NCI-H2196 treated with DMSO at 0.1 percent for 48 hours (cell line): ENCODE measurements around the gene WDR6.

Experiments
- DNase-seq: peaks from one replicate; lab custom pipeline; 2025; ENCODE audit not compliant: unreplicated experiment; lab: John Stamatoyannopoulos, UW

WDR6 gene, protein sequence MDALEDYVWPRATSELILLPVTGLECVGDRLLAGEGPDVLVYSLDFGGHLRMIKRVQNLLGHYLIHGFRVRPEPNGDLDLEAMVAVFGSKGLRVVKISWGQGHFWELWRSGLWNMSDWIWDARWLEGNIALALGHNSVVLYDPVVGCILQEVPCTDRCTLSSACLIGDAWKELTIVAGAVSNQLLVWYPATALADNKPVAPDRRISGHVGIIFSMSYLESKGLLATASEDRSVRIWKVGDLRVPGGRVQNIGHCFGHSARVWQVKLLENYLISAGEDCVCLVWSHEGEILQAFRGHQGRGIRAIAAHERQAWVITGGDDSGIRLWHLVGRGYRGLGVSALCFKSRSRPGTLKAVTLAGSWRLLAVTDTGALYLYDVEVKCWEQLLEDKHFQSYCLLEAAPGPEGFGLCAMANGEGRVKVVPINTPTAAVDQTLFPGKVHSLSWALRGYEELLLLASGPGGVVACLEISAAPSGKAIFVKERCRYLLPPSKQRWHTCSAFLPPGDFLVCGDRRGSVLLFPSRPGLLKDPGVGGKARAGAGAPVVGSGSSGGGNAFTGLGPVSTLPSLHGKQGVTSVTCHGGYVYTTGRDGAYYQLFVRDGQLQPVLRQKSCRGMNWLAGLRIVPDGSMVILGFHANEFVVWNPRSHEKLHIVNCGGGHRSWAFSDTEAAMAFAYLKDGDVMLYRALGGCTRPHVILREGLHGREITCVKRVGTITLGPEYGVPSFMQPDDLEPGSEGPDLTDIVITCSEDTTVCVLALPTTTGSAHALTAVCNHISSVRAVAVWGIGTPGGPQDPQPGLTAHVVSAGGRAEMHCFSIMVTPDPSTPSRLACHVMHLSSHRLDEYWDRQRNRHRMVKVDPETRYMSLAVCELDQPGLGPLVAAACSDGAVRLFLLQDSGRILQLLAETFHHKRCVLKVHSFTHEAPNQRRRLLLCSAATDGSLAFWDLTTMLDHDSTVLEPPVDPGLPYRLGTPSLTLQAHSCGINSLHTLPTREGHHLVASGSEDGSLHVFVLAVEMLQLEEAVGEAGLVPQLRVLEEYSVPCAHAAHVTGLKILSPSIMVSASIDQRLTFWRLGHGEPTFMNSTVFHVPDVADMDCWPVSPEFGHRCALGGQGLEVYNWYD

DNA sequence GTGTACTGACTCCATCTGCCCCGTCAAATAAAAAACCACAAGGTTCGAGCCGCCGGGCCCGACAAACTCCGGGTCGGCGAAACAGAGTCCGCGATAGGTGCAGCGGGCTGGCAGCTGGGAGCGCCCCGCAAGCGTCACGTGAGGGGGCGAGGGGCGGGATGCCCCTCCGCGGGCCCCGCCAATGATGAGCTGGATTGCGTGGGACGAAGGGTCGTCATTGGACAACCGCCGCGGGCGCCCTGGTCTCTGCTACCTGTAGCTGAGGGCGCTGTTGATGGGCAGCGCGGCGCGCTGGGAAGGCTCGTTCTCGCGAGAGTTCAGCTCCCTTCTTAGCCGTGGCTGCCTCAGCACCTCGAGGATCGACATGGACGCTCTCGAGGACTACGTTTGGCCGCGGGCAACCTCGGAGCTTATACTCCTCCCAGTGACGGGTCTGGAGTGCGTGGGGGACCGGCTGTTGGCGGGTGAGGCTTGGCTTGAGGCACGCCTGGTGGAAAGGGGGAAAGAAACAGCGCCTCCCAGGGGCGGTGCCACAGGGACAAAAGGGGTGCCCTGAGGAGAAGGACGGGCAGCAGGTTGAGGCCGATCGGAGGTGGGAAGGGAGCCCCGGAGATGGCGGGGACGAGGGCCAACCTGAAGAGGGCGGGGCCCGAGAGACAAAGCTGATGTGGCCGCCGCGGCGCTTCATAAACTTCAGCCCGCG is at the start of gene WDR6:
TSS of gene WDR6 (plus strand) at position 324 of the 703 bp plus-strand sequence. CDS start at position 365, 41 bp downstream.
- peak; percentile 75 for DNase-seq

DNA sequence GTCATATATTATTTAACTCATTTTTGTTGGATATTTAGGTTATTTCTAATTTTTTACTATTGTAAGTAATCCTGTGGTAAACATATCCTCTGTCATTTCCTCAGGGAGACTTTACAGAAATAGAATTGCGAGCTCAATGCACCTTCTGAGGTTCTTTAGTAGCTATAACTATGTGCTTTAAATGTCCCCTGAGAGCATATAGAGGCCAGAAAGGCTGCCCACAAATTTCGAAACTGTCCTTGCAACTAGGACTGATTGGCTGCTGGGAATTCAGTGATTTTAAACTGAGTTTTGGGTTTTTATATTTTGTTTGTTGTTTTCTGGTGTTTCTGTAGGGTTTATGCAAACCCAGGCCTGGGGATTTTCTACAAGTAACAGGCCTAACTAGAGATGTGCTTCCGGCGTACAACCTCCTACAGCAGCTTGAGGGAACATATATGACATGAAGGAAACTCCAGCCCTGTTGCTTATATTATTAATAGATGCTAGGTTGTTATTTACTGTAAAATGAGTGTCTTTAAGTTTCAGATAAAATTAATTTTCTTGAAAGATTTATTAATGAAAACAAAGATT is 46.3 kb upstream of the WDR6 start:
- no peak for DNase-seq

DNA sequence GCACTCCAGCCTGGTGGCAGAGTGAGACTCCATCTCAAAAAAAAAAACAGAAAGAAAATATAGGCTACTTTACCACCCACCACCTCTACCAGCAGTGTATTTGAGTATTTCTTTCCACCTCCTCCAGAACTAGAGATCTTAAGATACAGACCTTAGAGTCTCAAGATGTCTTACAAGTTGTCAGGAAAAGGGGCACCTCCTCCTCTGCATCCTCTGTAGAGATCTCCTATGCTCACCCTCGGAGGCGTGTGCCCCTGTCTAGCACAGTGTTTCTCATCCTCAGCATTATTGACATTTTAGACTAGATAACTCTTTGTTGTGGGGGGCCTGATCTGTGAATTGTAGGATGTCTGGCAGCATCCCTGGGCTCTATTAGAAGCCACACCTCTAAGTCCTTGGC is 44.9 kb upstream of the WDR6 start:
- DNase-seq = no peak

DNA sequence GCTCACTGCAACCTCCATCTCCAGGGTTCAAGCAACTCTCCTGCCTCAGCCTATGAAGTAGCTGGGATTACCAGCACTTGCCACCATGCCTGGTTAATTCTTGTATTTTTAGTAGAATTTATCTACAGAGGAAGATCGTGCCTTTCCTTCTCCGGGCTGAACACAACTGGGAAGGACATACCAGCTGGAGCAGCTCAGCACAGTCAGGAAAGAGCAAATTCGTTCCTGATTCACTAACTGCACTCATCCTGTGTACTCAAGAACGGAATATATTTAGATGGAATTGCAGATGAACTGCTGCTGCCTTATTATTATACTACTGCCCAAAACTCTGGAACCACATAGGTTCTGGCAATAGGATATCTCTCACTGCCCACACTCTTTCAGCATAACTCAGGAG is 44.3 kb upstream of the WDR6 start:
- DNase-seq = no peak

DNA sequence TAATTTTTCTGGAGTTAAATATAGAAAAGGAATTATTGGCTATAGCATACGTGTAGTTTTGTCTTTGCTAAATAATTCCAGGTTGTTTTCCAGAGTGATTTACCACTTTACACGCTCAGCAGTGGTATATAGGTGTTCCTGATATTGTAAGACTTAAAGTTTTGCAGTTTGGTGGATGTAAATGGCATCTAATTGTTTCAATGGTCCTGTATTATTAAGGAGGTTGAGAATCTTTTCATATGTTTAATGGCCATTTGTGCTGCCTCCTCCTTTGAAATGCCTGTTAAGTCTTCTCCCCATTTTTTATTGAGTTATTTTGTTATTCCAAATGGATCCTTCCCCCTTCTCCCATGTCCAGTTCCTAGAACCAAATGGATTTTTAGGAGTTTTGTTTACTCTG is 43.6 kb upstream of the WDR6 start:
- DNase-seq = no peak

DNA sequence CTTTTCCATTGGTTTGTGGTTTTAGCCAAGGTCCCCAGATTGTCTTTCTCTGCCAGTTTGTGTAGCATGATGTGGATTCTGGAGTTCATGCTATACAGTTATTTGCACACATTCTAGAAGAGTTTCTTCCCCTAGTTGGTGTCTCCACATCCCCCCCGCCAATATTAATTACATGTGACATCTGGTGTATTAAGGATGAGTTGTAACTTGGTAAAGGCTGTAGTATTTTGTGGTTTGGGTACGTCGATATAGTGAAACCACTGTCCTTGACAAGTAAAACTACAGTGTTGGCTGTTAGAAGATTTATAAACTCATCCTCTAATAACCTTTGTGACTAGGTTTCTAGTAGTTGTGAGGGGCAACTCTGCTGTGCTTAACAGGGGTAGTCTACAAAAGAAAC is 40.8 kb upstream of the WDR6 start:
- no peak for DNase-seq

DNA sequence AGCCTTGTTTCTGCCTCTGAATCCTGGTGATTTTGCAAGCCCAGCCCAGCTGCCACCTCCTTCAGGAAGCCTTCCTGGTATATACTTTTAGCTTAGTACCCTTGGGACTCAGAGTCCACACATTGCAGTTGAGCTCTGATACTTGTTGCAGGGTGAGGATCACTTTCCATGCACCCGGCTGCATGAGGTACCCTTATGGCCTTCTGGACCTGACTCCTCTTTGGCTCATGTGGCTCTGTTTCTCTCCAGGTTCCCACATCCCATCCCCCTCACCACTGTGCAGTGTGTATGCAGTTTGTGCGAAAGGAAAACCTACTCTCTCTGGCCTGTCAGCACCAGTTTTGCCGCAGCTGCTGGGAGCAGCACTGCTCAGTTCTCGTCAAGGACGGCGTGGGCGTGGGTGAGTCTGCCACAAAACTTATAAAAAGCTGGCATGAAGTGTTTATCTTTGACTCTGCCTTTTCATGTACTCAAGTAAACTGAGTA is 40.3 kb upstream of the WDR6 start:
- DNase-seq = no peak

DNA sequence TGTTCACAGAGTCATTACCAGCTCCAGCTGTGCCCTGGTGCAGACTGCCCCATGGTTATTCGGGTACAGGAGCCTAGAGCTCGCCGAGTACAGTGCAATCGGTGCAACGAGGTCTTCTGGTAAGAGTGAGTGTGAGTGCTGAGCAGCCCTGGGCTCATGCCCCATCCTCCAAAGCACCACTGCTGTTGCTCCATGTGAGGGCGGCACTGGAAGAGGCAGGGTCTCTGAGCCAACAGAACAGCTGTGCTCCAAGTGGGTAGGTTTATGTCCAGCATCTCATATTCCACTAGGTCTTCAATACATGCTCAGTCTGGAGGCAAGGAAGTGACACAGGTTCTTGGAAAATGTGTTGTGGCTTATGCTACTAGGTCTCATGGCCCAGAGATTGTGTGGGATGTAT is 36.6 kb upstream of the WDR6 start:
- DNase-seq = no peak

DNA sequence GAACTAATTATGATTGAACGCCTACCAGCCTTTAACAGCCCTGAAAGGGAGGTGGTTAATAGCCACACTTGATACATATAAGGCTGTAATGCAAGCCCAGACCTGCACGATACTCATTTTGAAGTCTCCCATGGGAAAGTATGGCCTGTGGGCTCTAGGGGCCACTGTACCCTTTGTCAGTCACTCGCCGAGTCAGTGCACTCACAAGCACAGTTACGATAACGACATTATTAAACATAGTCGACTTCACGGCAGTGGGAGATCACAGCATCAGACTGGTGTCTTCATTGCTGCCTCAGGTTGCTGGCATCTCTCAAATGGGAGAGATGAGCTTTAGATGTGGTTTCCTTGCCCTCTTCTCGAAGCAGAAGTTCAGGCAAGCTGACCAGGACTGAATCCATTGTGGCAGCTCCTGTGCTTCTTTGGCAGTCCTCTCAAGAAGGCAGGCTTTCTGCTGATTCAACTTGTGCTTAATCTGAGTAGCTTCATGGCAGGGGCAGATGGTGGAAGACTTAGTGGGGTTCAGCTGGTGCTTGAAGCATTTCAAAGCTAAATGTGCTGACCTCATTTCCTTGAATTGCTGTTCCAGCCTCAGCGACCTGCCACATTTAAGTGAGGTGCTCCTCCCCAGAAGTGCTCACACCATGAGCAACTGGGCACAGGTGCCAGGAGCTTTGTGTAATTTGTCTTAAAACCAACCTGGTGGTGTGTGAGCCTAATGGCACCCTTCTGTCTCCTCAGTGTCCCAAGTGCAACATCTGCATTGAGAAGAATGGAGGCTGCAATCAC is 32.9 kb upstream of the WDR6 start:
- DNase-seq = no peak

DNA sequence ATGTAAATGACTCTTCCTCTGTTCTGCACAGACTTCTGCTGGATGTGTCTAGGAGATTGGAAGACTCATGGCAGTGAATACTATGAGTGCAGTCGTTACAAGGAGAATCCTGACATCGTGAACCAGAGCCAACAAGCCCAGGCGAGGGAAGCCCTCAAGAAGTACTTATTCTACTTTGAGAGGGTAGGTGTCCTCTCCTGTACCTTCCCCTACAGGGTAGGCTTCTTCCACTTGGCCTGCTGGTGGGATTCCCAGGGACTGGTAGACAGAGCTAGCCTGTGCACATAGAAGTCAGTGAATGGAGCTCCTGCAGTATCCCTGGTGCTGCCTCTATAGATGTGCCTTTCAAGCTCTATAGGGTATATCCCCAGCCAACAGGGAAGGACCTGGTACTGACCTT is 27.7 kb upstream of the WDR6 start:
- no peak for DNase-seq

DNA sequence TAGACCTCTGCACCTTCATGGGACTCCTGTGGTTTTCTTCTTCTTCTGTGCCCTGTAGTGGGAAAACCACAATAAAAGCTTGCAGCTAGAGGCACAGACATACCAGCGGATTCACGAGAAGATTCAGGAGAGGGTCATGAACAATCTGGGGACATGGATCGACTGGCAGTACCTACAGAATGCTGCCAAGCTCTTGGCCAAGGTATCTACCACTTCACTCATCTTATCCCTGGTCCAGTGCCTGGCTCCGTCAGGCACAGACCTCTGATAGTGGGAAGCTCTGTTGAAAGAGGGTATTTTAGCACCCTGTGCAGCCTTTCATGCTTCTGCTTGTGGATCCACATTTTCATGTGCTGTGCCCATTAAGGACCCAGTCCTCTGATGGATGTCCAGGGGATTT is 26.9 kb upstream of the WDR6 start:
- DNase-seq = no peak

DNA sequence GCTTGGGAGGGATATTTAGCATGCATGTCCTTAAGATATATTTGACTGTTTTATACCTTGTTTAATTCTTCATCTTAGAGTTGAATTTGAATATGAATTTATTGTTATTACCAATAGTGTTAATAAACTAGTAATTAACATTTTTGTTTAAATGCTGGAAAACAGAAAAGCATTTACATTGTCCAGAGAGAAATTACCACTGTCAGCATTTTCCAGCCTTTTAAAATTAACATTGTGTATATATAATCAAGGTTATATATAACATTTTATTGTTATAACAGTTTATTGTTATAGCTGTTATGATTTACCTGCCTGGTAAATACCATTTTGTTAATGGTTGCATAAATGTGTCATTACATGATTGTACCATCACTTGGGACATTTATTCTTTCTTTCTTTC is 25.2 kb upstream of the WDR6 start:
- no peak for DNase-seq

DNA sequence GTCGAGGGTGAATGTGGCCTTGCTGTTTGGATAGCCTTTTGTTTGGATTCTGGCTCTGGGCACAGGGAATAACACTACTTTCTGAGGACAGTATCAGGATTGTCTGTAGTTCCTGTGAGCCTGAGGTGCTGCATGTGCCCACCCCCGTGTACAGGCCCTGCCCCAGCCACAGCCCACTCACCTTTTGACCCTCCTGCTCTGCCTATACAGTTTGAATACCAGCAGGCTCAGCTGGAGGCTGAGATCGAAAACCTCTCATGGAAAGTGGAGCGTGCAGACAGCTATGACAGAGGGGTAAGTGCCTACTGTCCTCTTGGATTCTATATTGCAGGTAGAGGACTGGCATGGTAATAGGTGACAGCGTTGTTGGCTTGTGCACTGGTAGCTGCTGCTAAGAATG is 24.5 kb upstream of the WDR6 start:
- DNase-seq = no peak

DNA sequence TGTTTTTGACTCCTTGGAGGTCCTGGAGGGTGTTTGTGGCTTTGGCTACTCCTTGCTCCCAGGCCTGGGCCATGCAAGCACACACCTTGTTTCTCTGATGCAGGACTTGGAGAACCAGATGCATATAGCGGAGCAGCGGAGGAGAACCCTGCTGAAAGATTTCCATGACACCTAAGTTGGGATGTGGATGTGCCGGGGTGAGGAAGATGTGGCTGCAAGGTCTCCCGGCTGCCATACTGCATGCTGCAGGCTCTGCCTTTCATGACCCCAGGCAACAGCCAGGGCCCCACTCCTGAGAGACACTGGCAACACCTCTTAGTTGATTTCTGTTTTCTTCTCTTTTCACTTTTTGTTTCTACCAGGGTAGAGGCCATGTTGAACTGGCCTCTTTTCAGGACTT is 24.1 kb upstream of the WDR6 start:
- no peak for DNase-seq

DNA sequence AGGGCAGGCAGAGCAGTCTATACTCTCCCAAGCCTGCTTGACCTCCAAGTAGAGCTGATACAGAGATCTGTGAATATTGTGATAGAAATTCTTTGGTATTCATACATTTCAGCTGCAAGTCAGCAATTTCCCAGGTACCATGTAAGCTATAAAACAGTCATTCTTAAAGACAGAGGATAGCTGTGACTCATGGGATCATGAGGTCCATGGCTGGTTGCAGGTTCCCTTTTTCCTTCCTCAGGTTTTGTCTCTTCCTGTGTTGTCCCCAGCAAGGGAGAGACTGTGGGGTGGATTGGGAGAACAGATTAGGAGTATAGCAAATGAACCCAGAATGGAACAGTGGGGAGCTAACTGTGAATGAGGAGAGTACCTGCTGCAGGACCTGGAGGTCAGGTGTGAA is 22.5 kb upstream of the WDR6 start:
- no peak for DNase-seq

DNA sequence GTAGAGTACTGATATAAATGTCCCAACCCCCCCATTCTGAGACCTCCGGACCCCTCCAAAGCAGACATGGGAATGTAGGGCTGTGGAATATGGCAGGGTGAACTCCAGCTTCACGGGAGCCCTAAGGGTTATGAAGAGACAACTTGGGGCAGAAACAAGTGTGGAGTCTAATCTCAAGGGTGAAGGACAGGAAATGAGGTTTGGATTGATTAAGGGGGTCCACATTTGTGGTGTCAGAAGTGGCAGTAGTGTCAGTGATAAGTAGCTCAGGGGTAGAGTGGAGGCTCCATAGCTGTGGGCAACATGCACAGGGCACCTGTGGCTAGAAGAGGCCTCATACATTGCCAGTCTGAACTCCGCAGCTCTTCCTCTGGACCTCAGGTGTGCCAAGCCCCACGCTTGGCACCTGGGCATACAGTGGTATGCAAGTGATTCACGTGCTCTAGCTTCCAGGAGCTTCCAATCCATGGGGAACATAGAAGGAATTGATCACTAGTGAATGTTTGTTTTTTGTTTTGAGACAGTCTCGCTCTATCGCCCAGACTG is 21.3 kb upstream of the WDR6 start:
- no peak for DNase-seq

DNA sequence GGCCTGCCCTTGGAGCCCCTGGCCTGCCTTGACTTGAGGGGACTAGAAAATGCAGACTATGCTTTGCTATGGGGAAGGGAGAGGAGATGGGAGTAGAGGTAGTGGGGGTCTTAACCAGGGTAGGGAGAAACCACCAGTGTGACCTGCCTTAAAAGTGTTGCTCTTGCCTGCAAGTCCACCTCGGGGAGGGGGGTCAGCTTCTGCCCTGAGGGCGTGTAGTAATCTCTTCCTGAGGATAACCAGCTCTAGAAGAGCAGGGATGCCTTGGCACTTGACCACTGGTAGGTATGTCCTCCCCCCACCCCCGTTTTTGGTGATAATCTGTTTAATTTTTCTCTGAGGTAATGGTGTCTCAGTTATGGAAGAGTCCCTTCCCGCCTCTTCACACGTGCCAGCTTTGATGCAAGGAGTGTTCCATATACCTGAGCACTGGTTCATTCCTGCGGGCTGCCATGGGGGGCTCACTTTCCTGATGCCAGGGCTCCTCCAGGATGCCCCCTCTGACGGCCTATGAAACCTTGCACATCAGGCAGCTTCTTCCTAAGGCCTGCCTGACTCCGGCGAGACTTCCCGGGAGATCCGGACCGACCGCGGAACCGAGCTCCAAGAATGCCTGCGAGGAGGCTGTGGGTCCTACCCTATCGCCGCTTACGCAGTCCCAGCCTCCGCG is 17.9 kb upstream of the WDR6 start:
- DNase-seq = no peak

DNA sequence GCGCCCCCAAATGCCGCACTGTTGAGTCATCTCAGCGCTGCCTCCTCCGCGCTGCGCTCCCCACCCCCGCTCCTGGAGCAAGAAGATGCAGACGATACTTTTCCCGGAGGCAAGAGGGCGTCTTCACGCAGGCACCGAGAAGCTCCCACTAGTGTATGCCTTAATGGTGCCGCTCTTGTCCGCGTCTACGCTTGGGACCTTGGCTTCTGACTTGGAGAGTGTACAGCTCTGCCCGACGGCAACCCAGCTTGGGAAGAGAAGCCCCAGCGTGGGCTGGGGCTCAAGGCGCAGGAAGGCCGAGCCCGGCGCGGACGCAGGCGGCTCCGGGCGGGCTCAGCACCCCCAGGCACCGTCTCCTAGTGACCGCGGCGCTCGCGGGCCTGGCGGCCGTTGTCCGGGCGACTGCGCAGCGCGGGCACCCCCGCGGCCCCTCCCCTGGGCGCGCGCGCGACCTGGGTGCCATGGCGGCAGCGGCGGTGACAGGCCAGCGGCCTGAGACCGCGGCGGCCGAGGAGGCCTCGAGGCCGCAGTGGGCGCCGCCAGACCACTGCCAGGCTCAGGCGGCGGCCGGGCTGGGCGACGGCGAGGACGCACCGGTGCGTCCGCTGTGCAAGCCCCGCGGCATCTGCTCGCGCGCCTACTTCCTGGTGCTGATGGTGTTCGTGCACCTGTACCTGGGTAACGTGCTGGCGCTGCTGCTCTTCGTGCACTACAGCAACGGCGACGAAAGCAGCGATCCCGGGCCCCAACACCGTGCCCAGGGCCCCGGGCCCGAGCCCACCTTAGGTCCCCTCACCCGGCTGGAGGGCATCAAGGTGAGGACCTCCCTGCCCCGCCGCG is 17.2 kb upstream of the WDR6 start, which contains the start of gene P4HTM:
TSS of gene P4HTM (plus strand) at position 446 of the 840 bp plus-strand sequence. CDS start at position 462, 16 bp downstream.
- DNase-seq = no peak
